ENCODE data around the gene SOX12. TPM values are rescaled to one million over a fixed set of nuclear protein-coding genes. Genes with fewer than 3 reads are reported as not detected.

The SOX12 gene
- polyA plus RNA-seq, 1 donor from 2014 or later: 1.9 TPM

DNA sequence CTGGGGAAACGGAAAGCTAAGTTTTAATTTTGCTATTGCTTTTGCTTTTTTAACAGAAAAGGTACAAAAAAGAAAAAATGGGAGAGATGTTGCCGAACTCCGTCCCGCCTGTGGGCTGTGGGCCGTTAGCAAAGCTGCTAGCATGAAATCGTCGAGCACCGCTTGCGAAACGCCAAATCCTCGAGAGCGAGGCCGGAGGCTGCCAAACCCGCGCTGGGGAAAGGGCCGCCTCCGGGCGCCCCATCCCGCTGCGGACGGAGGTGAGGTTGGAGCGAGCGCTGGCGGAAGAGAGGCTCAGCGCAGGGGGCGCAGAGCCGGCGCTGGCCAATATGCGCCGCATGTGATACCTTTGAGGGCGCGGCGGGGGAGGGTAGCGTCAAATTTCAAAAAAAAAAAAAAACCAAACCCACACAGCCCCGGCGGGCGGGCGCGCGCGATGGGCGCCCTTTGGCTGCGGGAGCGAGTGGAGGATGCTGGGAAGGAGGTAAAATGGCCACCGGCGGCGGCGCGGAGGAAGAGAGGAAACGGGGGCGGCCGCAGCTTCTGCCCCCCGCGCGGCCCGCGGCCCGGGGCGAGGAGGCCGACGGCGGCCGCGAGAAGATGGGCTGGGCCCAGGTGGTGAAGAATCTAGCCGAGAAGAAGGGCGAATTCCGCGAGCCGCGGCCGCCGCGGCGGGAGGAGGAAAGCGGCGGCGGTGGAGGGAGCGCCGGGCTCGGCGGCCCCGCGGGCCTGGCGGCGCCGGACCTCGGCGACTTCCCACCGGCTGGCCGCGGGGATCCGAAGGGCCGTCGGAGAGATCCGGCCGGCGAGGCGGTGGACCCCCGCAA is 28.0 kb upstream of the SOX12 start, which contains the start of gene ZCCHC3:
TSS of gene ZCCHC3 (plus strand) at position 473 of the 827 bp plus-strand sequence. CDS start at position 490, 17 bp downstream.
- no peaks in the 10 kb centered on the region for H3K9me3 Mint-ChIP-seq
- peaks cover 3% of the 10 kb centered on the region for H3K36me3 Mint-ChIP-seq
- H3K27me3 Mint-ChIP-seq: no peaks in the 10 kb centered on the region
- peak within 1 kb of the TSS; percentile 98 to 100 (median 100) for H3K4me3 Mint-ChIP-seq
- peaks cover 22 to 38% (median 29%) of the 10 kb centered on the region in 3 donors for H3K4me1 Mint-ChIP-seq
- H3K27ac Mint-ChIP-seq: peak within 1 kb of the TSS; percentile 99 to 100 (median 100)

DNA sequence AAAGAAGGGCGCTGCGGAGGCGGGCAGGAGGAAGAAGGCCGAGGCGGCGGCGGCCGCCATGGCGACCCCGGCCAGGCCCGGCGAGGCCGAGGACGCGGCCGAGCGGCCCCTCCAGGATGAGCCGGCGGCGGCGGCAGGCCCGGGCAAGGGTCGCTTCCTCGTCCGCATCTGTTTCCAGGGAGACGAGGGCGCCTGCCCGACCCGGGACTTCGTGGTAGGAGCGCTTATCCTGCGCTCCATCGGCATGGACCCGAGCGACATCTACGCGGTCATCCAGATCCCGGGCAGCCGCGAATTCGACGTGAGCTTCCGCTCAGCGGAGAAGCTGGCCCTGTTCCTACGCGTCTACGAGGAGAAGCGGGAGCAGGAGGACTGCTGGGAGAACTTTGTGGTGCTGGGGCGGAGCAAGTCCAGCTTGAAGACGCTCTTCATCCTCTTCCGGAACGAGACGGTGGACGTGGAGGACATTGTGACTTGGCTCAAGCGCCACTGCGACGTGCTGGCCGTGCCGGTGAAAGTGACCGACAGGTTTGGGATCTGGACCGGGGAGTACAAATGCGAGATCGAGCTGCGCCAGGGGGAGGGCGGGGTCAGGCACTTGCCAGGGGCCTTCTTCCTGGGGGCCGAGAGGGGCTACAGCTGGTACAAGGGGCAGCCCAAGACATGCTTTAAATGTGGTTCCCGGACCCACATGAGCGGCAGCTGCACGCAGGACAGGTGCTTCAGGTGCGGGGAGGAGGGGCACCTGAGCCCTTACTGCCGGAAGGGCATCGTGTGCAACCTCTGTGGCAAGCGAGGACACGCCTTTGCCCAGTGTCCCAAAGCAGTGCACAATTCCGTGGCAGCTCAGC is 27.2 kb upstream of the SOX12 start:
- Mint-ChIP-seq H3K9me3 (no peaks in the 10 kb centered on the region), H3K27ac (peak overlapping the region; percentile 99 to 100 (median 100)), H3K27me3 (no peaks in the 10 kb centered on the region), H3K36me3 (peaks cover 4% of the 10 kb centered on the region), H3K4me3 (peak overlapping the region; percentile 98 to 100 (median 100)), H3K4me1 (peaks cover 23 to 38% (median 29%) of the 10 kb centered on the region in 3 donors)

DNA sequence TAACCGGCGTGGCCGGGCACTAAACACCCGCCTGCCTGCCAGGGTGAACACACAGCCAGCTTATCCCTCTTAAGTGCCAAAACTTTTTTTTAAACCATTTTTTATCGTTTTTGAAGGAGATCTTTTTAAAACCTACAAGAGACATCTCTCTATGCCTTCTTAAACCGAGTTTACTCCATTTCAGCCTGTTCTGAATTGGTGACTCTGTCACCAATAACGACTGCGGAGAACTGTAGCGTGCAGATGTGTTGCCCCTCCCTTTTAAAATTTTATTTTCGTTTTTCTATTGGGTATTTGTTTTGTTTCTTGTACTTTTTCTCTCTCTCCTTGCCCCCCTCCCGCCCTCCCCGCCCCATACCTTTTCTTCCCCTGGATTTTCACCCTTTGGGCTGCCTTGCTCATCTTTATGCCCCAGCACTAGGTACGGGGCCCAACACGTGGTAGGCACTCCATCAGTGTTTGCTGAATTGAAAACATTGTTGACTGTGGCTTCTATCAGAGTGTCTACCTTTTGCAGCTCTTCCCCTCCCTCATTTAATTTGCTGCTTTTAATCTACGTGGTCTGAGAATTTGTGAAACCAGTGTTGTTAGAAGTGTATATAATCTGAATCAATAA is 26.5 kb upstream of the SOX12 start:
- H3K27me3 Mint-ChIP-seq: no peaks in the 10 kb centered on the region
- peaks cover 23 to 40% (median 29%) of the 10 kb centered on the region in 3 donors for H3K4me1 Mint-ChIP-seq
- peaks cover 4% of the 10 kb centered on the region for H3K36me3 Mint-ChIP-seq
- peak overlapping the region; percentile 98 to 100 (median 100) for H3K4me3 Mint-ChIP-seq
- peak overlapping the region; percentile 99 to 100 (median 100) for H3K27ac Mint-ChIP-seq
- H3K9me3 Mint-ChIP-seq: no peaks in the 10 kb centered on the region

- Mint-ChIP-seq H3K27ac (peak overlapping the region in 2 of 3 donors; percentile 46 to 100), H3K4me3 (peak overlapping the region; percentile 79 to 83 (median 82)), H3K36me3 (peaks cover 4% of the 10 kb centered on the region), H3K27me3 (no peaks in the 10 kb centered on the region), H3K4me1 (peaks cover 23 to 41% (median 29%) of the 10 kb centered on the region in 3 donors), H3K9me3 (no peaks in the 10 kb centered on the region)
Measured at GRCh38 chr20:300345-300990, 24.9 kb upstream of the SOX12 start.

- Mint-ChIP-seq H3K36me3 (peaks cover 4% of the 10 kb centered on the region), H3K4me3 (peak overlapping the region in 1 of 4 donors; percentile 24), H3K27me3 (no peaks in the 10 kb centered on the region), H3K27ac (peak overlapping the region in 2 of 3 donors; percentile 53 to 57), H3K9me3 (no peaks in the 10 kb centered on the region), H3K4me1 (peaks cover 19 to 35% (median 23%) of the 10 kb centered on the region in 3 donors)
Measured at GRCh38 chr20:301886-302848, 23.2 kb upstream of the SOX12 start.

GRCh38 chr20:305745-306144 is 19.6 kb upstream of the SOX12 start:
- Mint-ChIP-seq H3K27ac (peak overlapping the region in 1 of 3 donors; percentile 11), H3K9me3 (no peaks in the 10 kb centered on the region), H3K4me3 (no peak overlapping the region), H3K4me1 (peaks cover 9 to 21% (median 13%) of the 10 kb centered on the region in 3 donors), H3K36me3 (peaks cover 3% of the 10 kb centered on the region), H3K27me3 (no peaks in the 10 kb centered on the region)

GRCh38 chr20:308427-309038 is 16.8 kb upstream of the SOX12 start:
- no peaks in the 10 kb centered on the region for H3K27me3 Mint-ChIP-seq
- no peak overlapping the region for H3K4me3 Mint-ChIP-seq
- H3K27ac Mint-ChIP-seq: peak overlapping the region in 1 of 3 donors; percentile 53
- peaks cover 10 to 20% (median 14%) of the 10 kb centered on the region in 3 donors for H3K4me1 Mint-ChIP-seq
- no peaks in the 10 kb centered on the region for H3K9me3 Mint-ChIP-seq
- no peaks in the 10 kb centered on the region for H3K36me3 Mint-ChIP-seq

DNA sequence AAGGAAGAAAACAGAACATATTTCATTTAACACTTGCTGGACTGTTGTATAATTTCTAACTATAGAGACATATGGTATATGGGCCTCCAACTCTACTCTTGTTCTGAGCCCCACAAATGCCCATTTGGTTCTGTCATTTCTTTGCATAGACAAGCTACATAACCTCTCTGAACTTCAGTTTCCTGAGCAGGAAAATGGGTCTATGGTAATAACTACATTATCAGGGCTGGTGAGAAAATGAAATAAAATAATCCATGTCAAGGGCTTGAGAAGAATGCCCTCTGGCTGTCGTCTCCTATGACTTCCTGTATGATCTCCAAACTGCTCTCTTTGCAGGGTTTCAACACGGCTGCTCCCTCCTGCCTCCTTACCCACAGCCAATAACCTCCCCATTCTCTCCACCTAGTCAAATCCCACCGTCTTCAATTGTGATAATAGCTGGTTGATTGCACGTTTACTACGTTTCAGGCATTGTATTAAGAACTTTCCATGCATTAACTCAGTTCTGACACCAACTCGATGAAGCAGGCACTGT is 16.0 kb upstream of the SOX12 start:
- peaks cover 1% of the 10 kb centered on the region for H3K36me3 Mint-ChIP-seq
- H3K4me3 Mint-ChIP-seq: peak overlapping the region; percentile 5 to 79 (median 51)
- H3K27ac Mint-ChIP-seq: peak overlapping the region in 1 of 3 donors; percentile 24
- no peaks in the 10 kb centered on the region for H3K9me3 Mint-ChIP-seq
- no peaks in the 10 kb centered on the region for H3K27me3 Mint-ChIP-seq
- H3K4me1 Mint-ChIP-seq: peaks cover 10 to 20% (median 15%) of the 10 kb centered on the region in 3 donors

- peaks cover 1% of the 10 kb centered on the region for H3K36me3 Mint-ChIP-seq
- H3K27me3 Mint-ChIP-seq: no peaks in the 10 kb centered on the region
- H3K4me1 Mint-ChIP-seq: peaks cover 10 to 20% (median 15%) of the 10 kb centered on the region in 3 donors
- H3K4me3 Mint-ChIP-seq: peak overlapping the region; percentile 76 to 94 (median 88)
- H3K9me3 Mint-ChIP-seq: no peaks in the 10 kb centered on the region
- peak overlapping the region; percentile 80 to 92 (median 88) for H3K27ac Mint-ChIP-seq
Measured at GRCh38 chr20:309841-310644, 15.3 kb upstream of the SOX12 start.

DNA sequence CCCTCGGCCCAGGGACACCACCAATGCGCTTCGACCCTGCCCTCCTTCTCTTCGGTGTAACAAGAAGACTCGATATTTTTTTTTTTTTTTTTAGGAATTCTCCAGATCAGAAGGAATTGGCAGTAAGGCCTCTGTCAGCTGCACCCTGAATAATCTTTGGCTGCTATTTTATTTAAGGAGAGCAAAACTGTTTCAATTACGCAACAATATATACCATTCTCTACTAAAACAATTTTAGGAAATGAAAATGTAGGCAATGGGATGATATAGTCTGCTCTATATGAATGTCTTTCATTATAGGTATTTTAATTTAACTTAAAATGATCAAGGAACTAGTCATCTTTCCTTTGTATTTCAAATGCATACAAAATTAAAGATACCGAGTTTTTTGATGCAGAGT is 14.7 kb upstream of the SOX12 start:
- Mint-ChIP-seq H3K27me3 (no peaks in the 10 kb centered on the region), H3K4me1 (peaks cover 10 to 20% (median 15%) of the 10 kb centered on the region in 3 donors), H3K4me3 (peak overlapping the region; percentile 76 to 94 (median 88)), H3K9me3 (no peaks in the 10 kb centered on the region), H3K36me3 (peaks cover 1% of the 10 kb centered on the region), H3K27ac (peak overlapping the region; percentile 80 to 92 (median 88))

DNA sequence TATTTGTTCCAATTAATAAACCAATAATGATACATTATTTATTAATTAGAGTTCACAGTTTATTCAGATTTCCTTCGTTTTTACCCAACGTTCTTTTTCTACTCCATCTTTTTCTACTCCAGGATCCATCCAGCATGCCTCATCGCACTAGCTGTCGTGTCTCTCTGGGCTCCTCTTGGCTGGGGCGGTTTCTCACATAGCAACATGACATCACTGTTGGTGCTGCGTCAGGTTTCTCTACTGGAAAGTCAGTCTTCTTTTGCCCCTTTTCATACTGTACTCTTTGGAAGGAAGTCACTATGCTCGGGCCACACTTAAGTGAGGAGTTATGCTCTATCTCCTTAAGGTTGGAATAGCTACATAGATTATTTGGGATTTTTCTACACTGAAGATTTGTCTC is 13.7 kb upstream of the SOX12 start:
- no peak overlapping the region for H3K27ac Mint-ChIP-seq
- no peaks in the 10 kb centered on the region for H3K27me3 Mint-ChIP-seq
- peaks cover 10 to 20% (median 15%) of the 10 kb centered on the region in 3 donors for H3K4me1 Mint-ChIP-seq
- no peaks in the 10 kb centered on the region for H3K9me3 Mint-ChIP-seq
- H3K4me3 Mint-ChIP-seq: peak overlapping the region in 3 of 4 donors; percentile 20 to 55 (median 40)
- H3K36me3 Mint-ChIP-seq: peaks cover 1% of the 10 kb centered on the region

- Mint-ChIP-seq H3K27ac (no peak overlapping the region), H3K36me3 (peaks cover 2% of the 10 kb centered on the region), H3K27me3 (no peaks in the 10 kb centered on the region), H3K4me3 (no peak overlapping the region), H3K9me3 (no peaks in the 10 kb centered on the region), H3K4me1 (peaks cover 10 to 20% (median 15%) of the 10 kb centered on the region in 3 donors)
Measured at GRCh38 chr20:312067-312466, 13.3 kb upstream of the SOX12 start.

Measured in IgD-negative memory B cell (primary cell).